Fibroblast of skin of scalp (primary cell): ENCODE results near the gene PLEKHG1.

Source experiments
- DNase-seq: peaks from one replicate; pipeline ENCODE4 v3.0.0-alpha.2; 2013

Gene PLEKHG1

GRCh38 chr6:150620244-150620643 lies 20.6 kb downstream of the PLEKHG1 start:
- DNase-seq, result no peak

DNA sequence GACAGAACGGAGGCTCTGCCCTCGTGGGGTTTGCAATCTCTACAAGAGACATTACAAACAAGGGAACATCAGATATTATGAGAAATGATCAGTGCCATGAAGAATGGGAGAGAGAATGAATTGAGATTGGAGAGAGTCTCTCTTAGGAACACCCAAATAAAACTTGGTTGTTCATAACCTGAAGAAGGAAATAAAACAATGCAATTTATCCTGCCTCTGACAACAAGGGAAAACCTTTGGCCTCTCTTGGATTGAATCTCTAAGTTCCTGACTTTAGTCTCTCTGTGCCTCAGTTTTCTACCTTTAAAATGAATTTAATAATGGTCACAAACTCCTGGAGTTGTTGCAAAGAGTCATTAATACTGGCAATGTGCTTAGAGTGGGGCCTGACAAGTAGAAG lies 21.1 kb downstream of the PLEKHG1 start:
- DNase-seq, result no peak

DNA sequence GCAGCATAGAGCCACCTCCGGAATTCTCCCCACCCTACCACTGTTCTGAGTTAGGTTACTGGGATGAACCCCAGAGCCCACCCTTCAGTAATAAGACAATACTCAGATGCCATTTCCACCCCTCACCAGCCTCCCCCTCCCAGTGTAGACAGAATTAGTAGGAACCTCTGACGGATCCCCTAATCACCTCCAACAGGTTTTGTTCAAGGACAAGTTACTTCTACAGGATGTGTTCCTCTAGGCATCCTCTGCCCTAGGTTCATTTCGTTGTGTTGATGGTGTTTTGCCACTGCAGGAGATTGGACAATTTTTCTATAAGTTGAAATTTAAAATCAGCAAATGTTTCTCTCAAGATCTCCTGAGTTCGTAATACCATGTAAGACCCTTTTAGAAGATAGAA lies 22.8 kb downstream of the PLEKHG1 start:
- DNase-seq, result no peak

GRCh38 chr6:150622941-150623874 lies 23.5 kb downstream of the PLEKHG1 start:
- no peak for DNase-seq

DNA sequence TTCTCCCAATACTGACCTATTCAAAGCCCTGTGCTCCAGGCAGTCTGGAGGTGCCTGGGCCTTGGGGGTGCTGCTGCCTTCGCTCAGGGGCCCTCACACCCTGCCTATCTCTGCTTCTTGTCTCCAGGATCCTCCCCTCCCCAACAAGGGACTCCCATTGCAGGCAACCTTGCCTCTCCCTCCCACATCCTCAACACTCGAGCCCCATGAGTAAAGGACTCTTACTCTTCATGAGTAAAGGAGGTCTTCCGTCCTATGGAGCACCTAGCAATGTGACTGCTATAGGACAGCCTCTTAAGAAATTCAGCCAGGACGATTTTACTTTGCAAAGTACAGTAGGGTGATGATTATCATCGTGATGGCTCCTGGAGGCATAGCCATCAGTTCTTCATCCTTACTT lies 24.5 kb downstream of the PLEKHG1 start:
- DNase-seq, result no peak

DNA sequence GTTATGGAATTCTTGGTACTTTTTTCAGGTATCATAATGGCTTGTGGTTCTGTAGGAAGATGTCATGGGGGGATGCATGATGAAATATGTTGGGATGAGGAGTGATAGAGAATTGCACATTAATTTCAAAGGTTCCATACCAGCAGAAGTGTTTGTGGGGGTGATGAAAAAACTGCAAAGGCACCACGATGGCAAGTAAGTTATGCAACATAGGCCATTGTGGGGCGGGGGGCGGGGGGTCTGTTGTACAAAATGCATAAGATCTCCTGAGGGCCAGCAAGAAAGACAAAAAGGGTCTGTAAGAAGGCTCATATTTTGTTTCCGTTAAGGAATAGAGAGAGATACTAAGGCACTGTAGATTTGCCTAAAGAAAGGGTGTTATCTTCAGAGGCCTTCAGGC lies 26.2 kb downstream of the PLEKHG1 start:
- no peak for DNase-seq

GRCh38 chr6:150627154-150627553 lies 27.5 kb downstream of the PLEKHG1 start:
- DNase-seq, result no peak

DNA sequence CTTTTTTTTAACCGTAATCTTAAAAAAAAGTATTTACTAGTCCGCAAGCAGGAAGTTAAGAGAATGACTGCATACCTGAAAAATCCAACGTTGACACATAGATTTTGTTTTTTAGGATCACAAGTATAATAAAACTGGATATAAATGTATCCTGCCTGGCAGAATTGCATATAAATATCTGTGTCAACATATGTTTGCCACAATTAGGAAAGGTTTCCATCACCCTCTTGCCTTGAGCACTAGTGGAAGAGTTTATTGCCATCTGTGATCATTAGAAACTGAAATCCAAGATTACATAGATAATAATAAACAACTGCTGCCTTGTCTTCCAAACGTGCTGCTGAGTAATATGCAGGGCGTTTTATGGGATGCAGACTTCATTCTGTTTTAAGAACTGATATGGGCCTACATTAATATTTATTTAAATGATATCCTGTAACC lies 27.9 kb downstream of the PLEKHG1 start:
- DNase-seq, result no peak

GRCh38 chr6:150628908-150629307 lies 29.2 kb downstream of the PLEKHG1 start:
- no peak for DNase-seq

DNA sequence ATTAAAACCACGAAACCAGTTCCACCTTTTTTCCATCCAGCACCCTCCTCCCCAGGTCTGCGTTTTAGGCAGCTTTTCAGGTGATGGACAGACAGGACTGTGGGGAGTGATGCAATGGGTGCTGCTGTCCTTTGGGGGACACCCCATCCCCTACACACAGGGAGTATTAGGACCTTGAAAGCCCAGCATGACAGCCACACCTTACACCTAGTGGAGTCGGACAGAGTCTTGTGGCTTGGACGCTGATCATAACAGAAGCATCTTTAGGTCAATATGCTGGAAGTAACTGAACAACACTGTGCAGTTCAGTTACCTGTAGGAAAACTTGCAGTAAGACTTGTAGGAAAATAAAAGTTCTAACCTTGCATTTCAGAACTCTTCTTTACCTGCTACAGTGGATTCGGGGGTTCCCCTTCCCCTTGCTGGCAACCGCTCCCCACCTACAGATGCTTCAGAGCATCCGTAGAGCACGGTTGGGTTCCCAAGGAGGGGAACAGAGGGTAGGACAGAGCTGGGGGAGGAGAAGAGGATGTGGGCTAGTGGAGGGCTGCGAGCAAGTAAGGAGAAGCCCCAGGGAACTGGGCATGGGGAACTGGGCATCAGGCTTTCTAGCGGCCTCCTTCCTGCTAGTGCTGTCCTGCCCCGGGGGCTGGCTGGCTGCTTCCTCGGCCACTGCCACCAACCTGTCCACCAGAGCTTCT lies 31.7 kb downstream of the PLEKHG1 start:
- no peak for DNase-seq

DNA sequence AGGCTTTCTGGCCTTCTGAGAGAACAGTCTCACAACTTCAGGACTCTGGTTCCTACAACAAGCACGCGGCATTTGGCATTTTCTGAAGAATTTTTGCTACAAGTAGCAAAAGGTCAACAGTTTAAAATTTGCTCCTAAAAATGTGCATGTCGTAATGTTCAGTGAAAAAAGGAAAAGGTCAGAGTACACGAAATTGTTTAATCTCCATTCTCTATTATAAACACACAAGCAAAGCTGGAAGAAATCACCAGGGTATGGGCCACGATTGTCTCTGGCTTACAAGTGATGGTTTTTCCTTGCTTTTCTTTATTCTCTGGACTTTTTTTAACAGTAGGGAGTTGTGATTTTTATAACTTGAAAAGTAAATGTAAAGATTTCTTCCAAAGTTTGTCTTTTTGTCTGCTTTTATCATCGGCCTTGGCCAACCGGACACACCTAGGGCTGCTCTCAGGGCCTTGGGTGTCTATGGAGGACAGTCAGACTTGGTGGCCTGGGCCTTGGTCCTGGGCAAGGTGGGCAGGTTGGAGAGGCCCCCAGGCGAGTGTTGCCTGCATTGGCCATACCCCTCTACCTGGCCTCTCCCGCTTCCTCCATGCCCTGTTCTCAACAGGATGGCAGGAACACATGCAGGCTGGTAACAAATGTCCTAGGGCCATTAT lies 32.4 kb downstream of the PLEKHG1 start:
- no peak for DNase-seq

- no peak for DNase-seq
Measured at GRCh38 chr6:150632785-150633485, 33.2 kb downstream of the PLEKHG1 start.

- DNase-seq, result no peak
Measured at GRCh38 chr6:150633486-150633834, 33.8 kb downstream of the PLEKHG1 start.

- peak; percentile 25 for DNase-seq
Measured at GRCh38 chr6:150634176-150634963, 34.7 kb downstream of the PLEKHG1 start.

- DNase-seq, result no peak
Measured at GRCh38 chr6:150634964-150635292, 35.2 kb downstream of the PLEKHG1 start.

GRCh38 chr6:150635906-150636514 lies 36.3 kb downstream of the PLEKHG1 start:
- DNase-seq, result no peak

DNA sequence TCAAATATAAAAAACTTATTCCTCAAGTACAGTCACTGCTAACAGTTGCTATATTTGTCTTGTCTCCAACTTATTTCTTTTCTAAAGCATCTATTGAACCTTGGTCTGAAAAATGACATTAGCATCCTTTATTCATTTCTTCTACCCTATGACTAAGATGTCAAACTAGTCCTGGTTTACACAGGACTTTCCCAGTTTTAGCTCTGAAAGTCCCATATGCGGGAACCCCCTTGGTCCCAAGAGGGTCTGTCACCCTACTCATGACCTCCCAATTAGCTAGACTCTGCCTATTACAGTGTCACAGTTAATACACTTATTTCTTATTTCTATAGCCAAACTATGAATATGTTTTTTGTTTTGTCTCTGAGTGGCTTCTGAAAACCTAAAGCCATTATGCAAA lies 37.1 kb downstream of the PLEKHG1 start:
- no peak for DNase-seq

DNA sequence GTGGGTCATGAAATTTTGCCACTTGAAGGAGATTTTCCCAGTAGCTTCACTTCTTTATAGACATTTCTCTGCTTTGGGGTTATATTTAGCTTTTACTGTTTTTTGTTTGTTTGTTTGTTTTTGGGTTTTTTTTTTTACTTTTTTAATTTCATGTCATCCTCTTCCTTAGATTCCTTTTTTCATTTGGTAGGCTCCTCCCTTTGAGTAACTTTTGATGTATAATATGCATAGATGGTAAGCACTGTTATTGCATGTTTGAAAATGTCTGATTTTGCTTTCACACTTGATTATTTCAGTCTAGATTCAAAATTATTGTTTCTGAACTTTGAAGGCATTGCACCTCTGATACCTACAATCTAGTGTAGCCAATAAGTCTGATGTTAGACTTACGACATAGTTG lies 37.6 kb downstream of the PLEKHG1 start:
- no peak for DNase-seq

DNA sequence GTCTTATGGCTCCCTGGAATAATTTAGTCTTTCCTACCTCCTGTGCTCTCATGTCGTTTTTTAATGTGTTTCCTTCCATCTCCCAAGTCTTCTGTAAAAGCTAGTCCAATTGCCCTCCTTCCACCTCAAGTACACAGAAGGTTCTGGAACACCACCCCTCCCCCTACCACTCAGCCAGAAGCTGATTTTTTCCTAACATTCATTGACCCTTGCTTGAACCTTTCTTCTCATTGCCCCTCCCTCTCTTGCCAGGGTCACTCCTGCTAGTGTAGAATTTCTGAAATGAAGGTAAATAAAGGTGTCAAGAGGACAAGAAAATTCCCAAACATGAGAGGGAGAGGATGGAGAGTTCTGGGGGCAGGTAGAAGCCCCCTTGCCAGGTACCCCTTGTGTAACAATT lies 38.6 kb downstream of the PLEKHG1 start:
- DNase-seq, result no peak

DNA sequence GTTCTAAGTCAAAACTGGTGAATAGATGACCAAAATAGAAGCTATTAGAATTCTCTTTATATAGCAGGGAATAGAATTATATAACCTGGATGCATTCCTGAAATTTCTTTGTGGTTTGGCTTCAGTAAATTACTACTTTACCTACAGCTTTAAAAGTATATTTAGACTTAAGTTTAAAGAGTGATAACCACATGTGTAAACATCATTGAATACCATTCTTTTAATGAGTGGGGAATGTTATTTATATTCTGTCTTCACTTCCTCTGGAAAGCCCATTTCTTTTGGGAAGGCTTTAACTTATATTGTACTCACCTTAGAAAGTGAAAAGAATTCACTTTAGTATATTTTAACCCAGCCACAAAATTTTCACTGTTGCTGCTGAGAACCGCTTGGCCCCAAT lies 39.1 kb downstream of the PLEKHG1 start:
- DNase-seq, result no peak

DNA sequence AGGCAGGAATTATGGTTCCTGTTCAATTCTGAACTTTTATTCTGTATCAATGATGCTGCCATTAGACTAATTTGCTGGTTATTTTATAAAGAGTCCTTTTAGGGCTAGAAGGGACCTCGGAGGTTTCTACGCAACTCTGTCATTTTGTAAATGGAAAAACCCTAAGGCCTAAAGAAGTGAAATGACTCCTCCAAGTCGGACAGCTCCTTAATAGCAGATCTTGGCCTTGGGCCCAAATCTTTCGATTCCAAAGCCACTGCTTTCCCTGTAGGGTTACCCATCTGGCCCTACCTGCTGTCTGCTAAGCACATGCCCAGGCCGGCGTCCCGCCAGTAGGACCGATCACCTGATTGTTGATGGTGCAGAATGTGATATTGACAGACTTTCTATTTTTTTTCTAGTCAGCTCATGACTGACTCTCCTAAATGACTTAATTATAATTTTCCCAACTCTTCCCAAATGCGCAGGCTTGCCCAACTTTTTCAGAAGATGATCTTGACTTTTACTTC lies 40.2 kb downstream of the PLEKHG1 start:
- no peak for DNase-seq
